Measurements from ENCODE around the gene LBX1. TPM values are rescaled to one million over a fixed set of nuclear protein-coding genes. Genes with fewer than 3 reads are reported as not detected.

The LBX1 gene
- total and polyA plus RNA-seq, 2 donors (not counting 3 experiments of a cell fraction or from before 2014, with no cell fraction given): not detected

DNA sequence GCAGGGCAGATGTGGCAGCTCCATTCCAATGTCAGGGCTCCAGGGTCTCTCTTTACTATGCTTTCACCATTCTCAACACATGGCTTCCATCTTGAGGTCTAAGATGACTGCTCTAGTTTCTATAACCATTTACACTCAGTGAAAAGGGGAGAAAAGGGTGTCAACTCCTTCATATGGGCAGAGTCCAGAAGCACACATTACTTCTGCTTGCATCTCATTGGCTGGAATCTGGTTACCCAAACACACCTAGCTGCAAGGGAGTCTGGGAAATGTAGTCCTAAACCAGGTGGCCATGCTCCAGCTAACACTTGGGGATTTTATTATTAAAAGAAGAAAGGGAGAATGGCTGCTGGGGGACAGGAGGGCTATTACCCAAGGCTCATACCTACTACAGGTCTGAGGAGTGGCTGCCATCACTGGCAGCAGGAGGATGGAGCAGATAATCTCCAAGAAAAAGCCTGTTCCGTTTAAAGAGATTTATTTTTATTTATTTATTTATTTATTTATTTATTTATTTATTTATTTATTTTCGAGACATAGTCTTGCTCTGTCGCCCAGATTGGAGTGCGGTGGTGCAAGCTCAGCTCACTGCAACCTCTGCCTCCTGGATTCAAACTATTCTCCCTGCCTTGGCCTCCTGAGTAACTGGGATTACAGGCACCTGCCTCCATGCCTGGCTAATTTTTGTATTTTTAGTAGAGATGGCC, 29.1 kb upstream of the LBX1 start:
- BruUV-seq (replicated peaks): no TSS peak
- Histone ChIP-seq H4K20me1 (replicated peaks; ENCODE audit: control insufficient read depth, extremely low read depth, insufficient read depth, low read length) (no peaks in the 10 kb centered on the region), H3K79me2 (ENCODE audit: control insufficient read depth, insufficient read depth, low read length) (no peaks in the 10 kb centered on the region), H3K4me1 (ENCODE audit: control insufficient read depth, extremely low read depth, insufficient read depth, low read length) (no peaks in the 10 kb centered on the region), H3K27ac (ENCODE audit: insufficient read depth, low read depth, low read length) (no peak overlapping the region), H3K27me3 (ENCODE audit: control insufficient read depth in 2 of 2, insufficient read depth in 2 of 2, low read length in 2 of 2) (peaks cover 10 to 20% of the 10 kb centered on the region in 2 experiments), H3K4me3 (replicated peaks in 1 of 3; ENCODE audit: insufficient read depth in 1 of 3, low read depth in 1 of 3, low read length in 3 of 3) (no peak overlapping the region), H3K9ac (replicated peaks; ENCODE audit: extremely low read depth, insufficient read depth, low read length) (no peak overlapping the region), H3K9me1 (replicated peaks; ENCODE audit: control insufficient read depth, extremely low read depth, insufficient read depth, low read length) (no peaks in the 10 kb centered on the region), H2AFZ (ENCODE audit: low read depth, low read length) (no peak overlapping the region), H3K9me3 (replicated peaks; ENCODE audit: control insufficient read depth, insufficient read depth, low read length) (no peaks in the 10 kb centered on the region), H3K36me3 (ENCODE audit: control insufficient read depth in 2 of 2, extremely low read depth in 1 of 2, insufficient read depth in 2 of 2, low read length in 2 of 2) (no peaks in the 10 kb centered on the region), H3K4me2 (ENCODE audit: insufficient read depth, low read length) (no peak overlapping the region)
- CTCF ChIA-PET: interaction anchor here (1.1 to 1.2 kb wide), 2 partner anchors 19 to 74 kb away, joined by 3 to 4 read pairs; no protein-coding TSS in a partner anchor
- POLR2A ChIA-PET: no interaction called here
- intact Hi-C loops (cut with micrococcal nuclease) (no loop called here), dilution Hi-C loops (cut with MboI; ENCODE audit: extremely low pct_ligation_motif_present, low sequenced_read_pairs) (no loop called here)
- DNase-seq (ENCODE audit: low read depth, low spot score) (no peak), FAIRE-seq (no peak)
- no peak for TF ChIP-seq POLR2A (IDR thresholded peaks at IDR 0.05; ENCODE audit: low read depth, low read length)
- no peak for TF ChIP-seq FOS (IDR thresholded peaks at IDR 0.05; ENCODE audit: borderline replicate concordance, insufficient read depth, low read length)
- TF ChIP-seq GATA2 (IDR thresholded peaks at IDR 0.05; ENCODE audit: insufficient read depth, insufficient read length, low read depth, low read length): no peak
- TF ChIP-seq, protein P1, sequence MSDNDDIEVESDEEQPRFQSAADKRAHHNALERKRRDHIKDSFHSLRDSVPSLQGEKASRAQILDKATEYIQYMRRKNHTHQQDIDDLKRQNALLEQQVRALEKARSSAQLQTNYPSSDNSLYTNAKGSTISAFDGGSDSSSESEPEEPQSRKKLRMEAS (IDR thresholded peaks at IDR 0.05; ENCODE audit: insufficient read depth, insufficient read length): no peak
- no peak for TF ChIP-seq JUN (IDR thresholded peaks at IDR 0.05; ENCODE audit: borderline replicate concordance, insufficient read depth, insufficient read length, low read depth)
- TF ChIP-seq EZH2 (IDR thresholded peaks at IDR 0.05; ENCODE audit: borderline replicate concordance, low read depth, low read length, severe bottlenecking): no peak
- TF ChIP-seq MYC (IDR thresholded peaks at IDR 0.05; ENCODE audit: low read depth, low read length): no peak
- TF ChIP-seq, protein P2, sequence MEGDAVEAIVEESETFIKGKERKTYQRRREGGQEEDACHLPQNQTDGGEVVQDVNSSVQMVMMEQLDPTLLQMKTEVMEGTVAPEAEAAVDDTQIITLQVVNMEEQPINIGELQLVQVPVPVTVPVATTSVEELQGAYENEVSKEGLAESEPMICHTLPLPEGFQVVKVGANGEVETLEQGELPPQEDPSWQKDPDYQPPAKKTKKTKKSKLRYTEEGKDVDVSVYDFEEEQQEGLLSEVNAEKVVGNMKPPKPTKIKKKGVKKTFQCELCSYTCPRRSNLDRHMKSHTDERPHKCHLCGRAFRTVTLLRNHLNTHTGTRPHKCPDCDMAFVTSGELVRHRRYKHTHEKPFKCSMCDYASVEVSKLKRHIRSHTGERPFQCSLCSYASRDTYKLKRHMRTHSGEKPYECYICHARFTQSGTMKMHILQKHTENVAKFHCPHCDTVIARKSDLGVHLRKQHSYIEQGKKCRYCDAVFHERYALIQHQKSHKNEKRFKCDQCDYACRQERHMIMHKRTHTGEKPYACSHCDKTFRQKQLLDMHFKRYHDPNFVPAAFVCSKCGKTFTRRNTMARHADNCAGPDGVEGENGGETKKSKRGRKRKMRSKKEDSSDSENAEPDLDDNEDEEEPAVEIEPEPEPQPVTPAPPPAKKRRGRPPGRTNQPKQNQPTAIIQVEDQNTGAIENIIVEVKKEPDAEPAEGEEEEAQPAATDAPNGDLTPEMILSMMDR (IDR thresholded peaks at IDR 0.05; ENCODE audit: extremely low read depth in 1 of 2, insufficient read depth in 1 of 2, low read depth in 1 of 2, low read length in 2 of 2): no peak
- no peak for TF ChIP-seq POLR2AphosphoS5 (IDR thresholded peaks at IDR 0.05; ENCODE audit: insufficient read depth, low read depth, low read length)
